ENCODE results near the gene SLC46A3. TPM values are rescaled to one million over a fixed set of nuclear protein-coding genes. Genes with fewer than 3 reads are reported as not detected.

Gene SLC46A3
- total RNA-seq, 2 donors from 2014 or later = 2.1 to 2.9 TPM

GRCh38 chr13:28658796-28659620, 59.8 kb downstream of the SLC46A3 start, which contains the start of gene POMP:
Gene POMP (plus strand): TSS chr13:28659130. CDS start chr13:28659185, 55 bp downstream.
- Mint-ChIP-seq H3K9me3 (no peaks in the 10 kb centered on the region), H3K27ac (peak within 1 kb of the TSS; percentile 98 to 99), H3K36me3 (peaks cover 38 to 41% of the 10 kb centered on the region in 2 donors)
- ATAC-seq (peak; percentile 94 to 97), DNase-seq (ENCODE audit: low spot score in 2 of 2) (peak; percentile 86 to 90)

DNA sequence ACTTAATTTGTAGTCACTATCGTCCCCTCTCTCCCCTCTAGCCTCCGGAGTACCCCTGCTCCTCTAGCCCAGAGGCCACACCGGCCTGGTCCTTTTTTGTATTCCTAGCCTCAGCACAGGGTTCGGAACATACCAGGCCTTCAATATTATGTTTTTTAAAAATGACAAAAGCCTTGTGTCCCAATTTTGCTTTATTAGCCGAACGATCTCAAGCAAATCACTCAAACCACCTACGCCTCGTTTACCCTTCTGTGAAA, 60.3 kb downstream of the SLC46A3 start:
- peaks cover 38 to 41% of the 10 kb centered on the region in 2 donors for H3K36me3 Mint-ChIP-seq
- ATAC-seq = no peak
- H3K27ac Mint-ChIP-seq = peak overlapping the region; percentile 96 to 99
- no peaks in the 10 kb centered on the region for H3K9me3 Mint-ChIP-seq
- no peak for DNase-seq (ENCODE audit: low spot score in 2 of 2)

DNA sequence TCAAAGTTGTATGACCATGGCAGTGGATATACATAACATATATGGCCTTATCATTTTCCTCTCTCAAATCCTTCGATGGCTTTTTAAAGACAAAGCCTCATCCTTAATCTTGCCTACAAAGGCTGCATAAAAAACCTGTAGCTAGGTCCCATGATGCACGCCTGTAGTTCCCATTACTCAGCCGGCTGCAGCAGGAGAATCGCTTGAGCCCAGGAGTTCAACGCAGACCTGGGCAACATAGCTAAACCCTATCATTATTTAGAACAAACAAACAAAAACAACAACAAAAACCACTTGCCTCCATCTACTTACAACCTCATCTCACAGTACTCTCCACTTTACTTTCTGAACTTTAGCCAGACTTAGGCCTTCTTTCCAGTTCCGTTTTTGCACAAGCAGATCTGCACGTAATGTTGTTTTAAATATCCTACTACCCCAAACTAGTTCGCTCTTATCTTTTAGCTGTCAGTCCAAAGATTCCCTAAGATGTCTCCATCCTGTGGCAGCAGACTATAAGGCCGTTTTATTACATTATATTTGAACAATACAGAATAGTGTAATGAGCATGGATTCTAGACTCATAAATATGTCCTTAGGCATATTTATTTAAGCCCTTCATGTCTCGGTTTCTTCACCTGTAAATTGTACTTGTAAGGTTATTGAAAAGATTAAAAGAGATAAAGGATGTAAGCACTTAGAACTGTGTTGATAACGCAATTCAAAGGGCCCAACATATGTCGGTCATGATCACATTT, 60.8 kb downstream of the SLC46A3 start:
- DNase-seq (ENCODE audit: low spot score in 2 of 2) = no peak
- Mint-ChIP-seq H3K9me3 (no peaks in the 10 kb centered on the region), H3K27ac (peak overlapping the region; percentile 96 to 99), H3K36me3 (peaks cover 38 to 41% of the 10 kb centered on the region in 2 donors)
- no peak for ATAC-seq

DNA sequence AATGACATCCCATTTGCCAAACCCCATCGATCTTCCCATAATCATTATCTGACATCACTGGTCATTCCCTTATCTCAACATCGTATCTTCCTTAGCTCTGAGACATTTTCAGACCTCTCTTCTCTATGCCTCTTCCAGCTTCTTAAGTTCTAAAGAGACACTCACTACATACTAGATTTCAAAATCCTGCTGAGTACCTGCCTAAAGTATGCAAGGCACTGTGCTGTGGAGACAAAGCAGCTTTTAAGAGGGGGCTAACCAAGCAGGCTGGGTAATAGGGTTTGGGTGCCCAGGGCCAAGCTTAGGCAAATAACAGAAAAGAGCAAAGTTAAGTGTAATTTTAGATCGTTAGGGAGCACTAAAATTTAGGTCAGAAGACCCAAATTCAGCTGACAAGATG, 63.2 kb downstream of the SLC46A3 start:
- H3K36me3 Mint-ChIP-seq = peaks cover 29 to 39% of the 10 kb centered on the region in 2 donors
- H3K27ac Mint-ChIP-seq = no peak overlapping the region

DNA sequence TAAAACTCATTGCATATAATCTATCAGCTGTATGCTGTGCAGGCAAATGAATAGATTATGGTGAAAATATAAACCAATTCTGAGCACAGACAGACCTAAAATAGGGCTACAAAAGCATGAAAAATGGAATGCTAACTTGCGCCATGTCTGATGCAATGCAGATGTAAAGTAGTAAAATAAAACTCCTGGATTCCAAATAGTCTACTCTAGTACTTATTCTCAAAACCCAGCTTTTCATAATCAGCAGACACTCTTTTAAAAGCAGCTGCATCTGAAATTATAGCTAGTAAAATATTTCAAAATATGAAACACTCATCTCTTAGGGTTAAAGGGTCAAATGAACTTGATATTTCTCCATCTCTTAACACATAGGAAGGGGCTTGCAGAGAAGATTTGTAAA, 64.5 kb downstream of the SLC46A3 start:
- Mint-ChIP-seq H3K36me3 (peaks cover 17 to 26% of the 10 kb centered on the region in 2 donors), H3K27ac (no peak overlapping the region), H3K9me3 (no peaks in the 10 kb centered on the region)
- ATAC-seq (no peak), DNase-seq (ENCODE audit: low spot score in 2 of 2) (no peak)

More for the DNA sequence above, 63.2 kb downstream of the SLC46A3 start:
- DNase-seq (ENCODE audit: low spot score in 2 of 2) (no peak), ATAC-seq (no peak)
- no peaks in the 10 kb centered on the region for H3K9me3 Mint-ChIP-seq

DNA sequence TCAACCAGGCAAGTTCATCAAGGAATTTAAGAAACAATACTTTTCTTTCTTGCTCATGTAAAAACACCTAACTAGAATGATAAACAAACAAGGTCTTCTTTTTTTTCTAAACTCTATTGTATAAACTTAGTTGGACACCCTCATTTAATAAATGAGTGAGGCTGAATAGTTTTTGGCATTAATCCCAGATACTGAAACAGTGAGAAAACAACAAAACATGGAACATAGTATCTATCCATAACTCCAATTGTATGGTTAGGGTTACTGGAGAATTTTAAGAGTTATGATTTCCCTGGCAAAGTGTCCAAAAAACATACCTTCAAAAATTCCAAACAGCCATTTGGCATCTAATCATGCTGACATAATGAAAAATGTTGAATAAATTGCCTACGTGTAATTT, 65.7 kb downstream of the SLC46A3 start:
- Mint-ChIP-seq H3K9me3 (no peaks in the 10 kb centered on the region), H3K36me3 (peaks cover 8 to 20% of the 10 kb centered on the region in 2 donors), H3K27ac (no peak overlapping the region)
- DNase-seq (ENCODE audit: low spot score in 2 of 2) (no peak), ATAC-seq (no peak)

GRCh38 chr13:28651810-28652401, 66.9 kb downstream of the SLC46A3 start:
- ATAC-seq = peak; percentile 34 to 37
- peak overlapping the region in 1 of 2 donors; percentile 33 for H3K27ac Mint-ChIP-seq

GRCh38 chr13:28650284-28650683, 68.5 kb downstream of the SLC46A3 start:
- ATAC-seq = peak in 1 of 2 donors; percentile 89
- peaks cover 0 to 13% of the 10 kb centered on the region in 2 donors for H3K36me3 Mint-ChIP-seq
- peak overlapping the region in 1 of 2 donors; percentile 79 for H3K27ac Mint-ChIP-seq
- no peak for DNase-seq (ENCODE audit: low spot score in 2 of 2)
- H3K9me3 Mint-ChIP-seq = no peaks in the 10 kb centered on the region

More at GRCh38 chr13:28651810-28652401, 66.9 kb downstream of the SLC46A3 start:
- DNase-seq (ENCODE audit: low spot score in 2 of 2) = no peak
- Mint-ChIP-seq H3K9me3 (no peaks in the 10 kb centered on the region), H3K36me3 (peaks cover 0 to 13% of the 10 kb centered on the region in 2 donors)

Other genes with a start within 250 kb of the SLC46A3 start
- 10 to 100 TPM in 1 of 2 donors, 1 to 10 TPM in 1; 4.0 to 25.5 TPM for gene FLT1, start 223.8 kb downstream of the SLC46A3 start, total RNA-seq
- 100 to 1,000 TPM; 101 to 110 TPM for gene POMP, start 59.8 kb downstream of the SLC46A3 start, total RNA-seq
- gene MTUS2, start 101.4 kb upstream of the SLC46A3 start, total RNA-seq = not detected